Stimulated activated CD8-positive, alpha-beta memory T cell treated with anti-CD3 and anti-CD28 coated beads, Interleukin-7, amount 100 ng/mL, for 1 hour (primary cell): ENCODE data around the gene ACLY.
"Not testable (repeated sequence)": the region's sequence is repeated elsewhere in the genome, so short reads cannot be mapped to it uniquely, and the experiment has no call there.

Experiments
- DNase-seq, 2 donors: peaks; one replicate each; pipeline ENCODE4 v3.0.0-alpha.2; 2020; ENCODE audit warnings: low read depth in 2 of 2

The ACLY gene

GRCh38 chr17:41912925-41913324, 5.8 kb downstream of the ACLY start:
- no peak for DNase-seq

DNA sequence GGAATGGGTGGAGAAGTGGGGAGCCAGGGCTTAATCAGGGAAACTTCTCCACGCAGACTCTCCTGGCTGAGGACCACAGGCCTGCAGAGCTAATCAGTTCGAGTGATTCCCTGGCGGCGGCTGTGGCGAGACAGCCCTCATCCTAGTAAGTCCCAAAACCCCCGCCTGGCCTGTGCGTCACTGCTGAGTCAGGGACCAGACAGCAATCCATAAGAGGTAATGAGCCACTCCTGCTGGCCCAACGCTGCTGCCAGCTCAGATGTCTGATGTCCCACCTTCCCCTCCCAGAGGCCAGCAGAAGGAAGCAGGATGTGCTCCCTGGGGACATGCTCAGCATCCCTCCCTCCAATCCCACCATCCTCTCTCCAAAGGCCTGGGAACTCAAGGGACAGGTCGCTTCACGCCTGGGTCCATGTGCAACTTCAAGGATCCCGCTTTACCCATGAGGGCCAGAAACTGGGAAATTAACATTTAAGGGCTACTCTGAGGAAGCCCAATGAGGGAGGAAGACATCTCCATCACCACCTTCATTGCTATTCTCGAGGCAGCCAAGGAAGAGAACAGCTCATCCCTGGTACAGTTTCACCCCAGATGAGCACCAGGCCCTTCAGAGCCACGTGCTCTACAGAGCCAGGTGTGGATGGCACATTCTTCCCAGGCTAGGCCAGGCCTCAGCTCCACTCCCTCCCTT, 7.9 kb downstream of the ACLY start:
- no peak for DNase-seq

DNA sequence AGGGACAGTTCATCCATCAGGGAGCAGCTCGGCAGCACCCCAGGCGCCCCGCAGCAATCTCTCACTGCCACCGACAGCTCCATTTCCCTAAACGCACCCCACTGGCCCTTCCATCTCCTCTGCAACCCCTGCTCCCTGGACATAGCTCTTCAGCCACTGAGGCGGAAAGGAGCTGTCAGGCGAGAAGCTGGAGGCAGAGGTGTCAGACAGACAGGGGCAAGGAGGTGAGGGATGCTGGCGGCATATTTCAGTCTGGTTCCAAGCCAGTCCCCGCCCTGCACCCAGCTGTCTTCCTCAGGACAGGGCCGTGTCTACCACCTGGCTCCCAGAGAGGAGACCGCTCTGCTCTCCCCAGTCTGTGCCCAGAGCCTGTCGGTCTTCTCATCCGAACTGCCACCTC, 9.7 kb downstream of the ACLY start:
- no peak for DNase-seq

DNA sequence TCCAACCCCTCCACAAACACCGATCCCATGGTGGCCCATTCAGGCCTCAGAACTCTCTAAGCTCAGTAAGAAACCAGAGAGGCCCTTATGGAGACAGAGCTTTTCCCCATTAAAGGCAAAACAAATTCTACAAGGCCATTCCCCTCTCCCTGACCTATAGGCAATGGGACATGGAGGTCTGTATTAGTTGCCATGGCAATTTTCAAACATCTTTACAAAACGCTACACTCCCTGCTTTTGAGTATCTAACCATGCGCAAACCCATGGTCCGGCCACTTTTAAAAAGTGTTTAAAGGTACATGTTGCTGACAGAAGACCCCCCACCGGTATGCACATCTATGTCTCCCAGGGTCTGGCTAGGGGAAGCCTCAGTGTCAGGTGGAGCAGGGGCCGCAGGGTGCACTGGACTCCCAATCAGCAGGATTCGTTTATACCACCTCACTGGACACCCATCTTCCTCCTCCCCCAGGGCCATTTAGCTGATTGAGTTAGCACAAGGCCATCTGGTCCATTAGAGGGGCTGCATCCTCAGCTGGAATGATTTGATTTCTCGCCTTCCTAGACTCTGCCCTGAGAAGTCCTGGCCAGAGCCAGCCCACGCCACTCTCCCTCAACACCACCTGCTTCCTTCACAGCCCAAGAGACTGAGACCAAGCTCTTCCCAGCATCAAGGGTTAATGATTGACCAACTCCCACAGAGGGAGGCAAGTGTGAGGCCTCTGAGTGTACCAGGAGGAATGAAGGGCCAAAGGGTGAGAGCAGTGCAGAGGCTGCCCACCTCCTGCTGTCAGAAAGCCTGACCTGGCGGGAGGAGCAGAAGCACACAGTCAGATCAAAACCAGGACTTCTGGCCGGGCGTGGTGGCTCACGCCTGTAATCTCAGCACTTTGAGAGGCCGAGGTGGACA, 10.9 kb downstream of the ACLY start:
- DNase-seq, result no peak

- no peak for DNase-seq
Measured at GRCh38 chr17:41907185-41907556, 11.6 kb downstream of the ACLY start.

- DNase-seq, result no peak
Measured at GRCh38 chr17:41906465-41907184, 12.1 kb downstream of the ACLY start.

DNA sequence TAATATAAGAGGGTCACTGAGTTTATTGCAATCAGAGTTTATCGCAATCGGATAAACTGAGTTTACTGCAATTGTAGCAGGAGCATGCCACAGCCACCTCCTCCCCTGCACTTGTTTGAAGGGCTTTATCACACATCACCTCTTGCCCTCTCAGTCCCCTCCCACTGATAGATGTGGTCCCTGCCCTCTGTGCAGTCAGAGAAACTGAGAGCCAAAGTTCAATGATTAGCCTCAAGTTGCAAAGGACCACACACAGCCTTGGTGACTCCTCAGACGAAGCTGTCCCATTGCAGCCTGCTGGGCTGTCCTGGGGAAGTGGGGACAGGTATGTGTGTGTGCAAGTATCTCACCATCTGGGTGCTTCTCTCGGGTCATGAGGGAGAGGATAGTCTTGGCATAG, 13.6 kb downstream of the ACLY start:
- DNase-seq, result no peak

DNA sequence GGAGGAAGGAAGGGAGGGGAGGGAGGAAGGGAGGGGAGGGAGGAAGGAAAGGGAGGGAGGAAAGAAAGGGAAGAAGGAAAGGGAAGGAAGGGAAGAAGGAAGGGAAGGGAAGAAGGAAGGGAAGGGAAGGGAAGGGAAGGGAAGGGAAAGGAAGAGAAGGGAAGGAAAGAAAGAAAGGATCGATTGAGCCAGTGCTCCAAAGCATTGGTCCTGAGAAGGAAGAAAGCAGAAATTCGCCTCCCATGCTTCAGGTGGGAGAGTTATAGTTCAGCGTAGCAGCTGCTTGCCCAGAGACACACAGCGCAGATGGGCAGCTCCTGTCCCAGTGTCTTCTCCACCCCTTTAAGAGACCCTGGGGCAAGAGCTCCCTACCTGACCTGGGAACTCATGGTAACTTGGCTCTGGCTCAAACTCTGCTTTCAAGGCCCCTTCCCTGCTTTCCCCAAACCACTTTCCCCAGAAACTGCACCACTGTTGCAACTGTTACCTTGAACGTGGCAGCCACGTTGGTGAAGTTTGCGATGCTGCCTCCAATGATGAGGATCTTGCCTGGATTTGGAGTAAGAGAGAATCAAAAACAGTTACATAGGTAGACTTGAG, 14.4 kb downstream of the ACLY start:
- no peak for DNase-seq

DNA sequence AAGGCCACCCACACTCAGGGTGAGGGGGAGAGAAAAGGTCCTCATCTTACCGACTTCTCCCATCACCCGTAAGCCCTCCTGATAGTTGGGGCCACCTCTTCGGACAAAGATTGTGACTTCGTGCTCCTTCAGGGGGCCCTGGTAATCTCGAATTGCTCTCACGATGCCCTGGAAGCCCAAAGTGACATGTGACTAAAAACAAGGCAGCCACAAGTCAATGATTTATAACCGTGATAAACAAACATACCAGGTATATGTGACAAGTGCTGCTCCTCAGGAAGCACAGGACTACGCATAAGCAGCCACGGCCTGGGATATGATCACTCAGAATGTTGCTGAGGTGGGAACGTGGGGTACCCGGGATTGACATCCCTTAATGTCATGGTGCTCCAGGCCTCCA, 17.1 kb downstream of the ACLY start:
- no peak for DNase-seq

- DNase-seq, result no peak
Measured at GRCh38 chr17:41896726-41897125, 22.0 kb downstream of the ACLY start.

DNA sequence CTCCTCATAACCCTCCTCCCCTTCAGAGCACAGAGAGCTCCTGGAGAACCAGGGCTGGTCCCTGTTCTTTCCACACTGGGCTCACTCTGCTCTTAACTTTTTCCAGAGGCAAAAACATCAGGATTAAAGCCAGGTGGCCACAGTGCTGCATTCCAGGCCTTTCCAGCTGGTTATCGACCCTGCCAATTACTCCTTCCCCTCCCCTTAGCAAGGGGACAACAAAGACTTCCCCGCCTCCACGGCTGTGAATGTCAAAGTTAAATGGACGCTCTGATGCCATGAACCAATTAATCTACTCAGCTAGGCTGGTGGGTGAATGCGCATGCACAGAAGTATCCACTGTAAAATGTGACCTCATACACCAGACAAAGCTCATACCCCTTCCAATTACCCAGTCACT, 23.1 kb downstream of the ACLY start:
- no peak for DNase-seq

GRCh38 chr17:41894791-41895331, 23.9 kb downstream of the ACLY start:
- no peak for DNase-seq

DNA sequence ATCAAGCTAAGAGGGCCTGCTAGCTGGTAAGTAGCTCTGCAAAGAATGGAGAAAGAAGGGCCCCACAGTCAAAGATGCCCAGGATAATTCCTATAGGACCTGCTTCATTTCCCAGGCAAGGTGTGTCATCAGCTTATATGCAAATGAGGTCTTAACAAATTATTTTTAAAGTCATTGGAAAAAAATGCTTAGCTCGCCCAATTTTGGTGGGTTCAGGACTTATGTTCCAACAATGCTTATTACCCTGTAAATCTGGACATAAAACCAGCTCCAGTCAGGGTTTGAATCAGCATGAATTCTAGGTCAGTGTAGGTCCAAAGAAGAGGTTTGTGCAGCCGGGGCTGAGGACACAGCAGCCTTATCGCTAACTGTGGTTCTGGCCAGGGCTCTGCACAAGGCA, 25.4 kb downstream of the ACLY start:
- DNase-seq, result no peak

GRCh38 chr17:41892021-41892376, 26.8 kb downstream of the ACLY start:
- DNase-seq, result no peak

GRCh38 chr17:41891135-41892020, 27.4 kb downstream of the ACLY start:
- no peak for DNase-seq

DNA sequence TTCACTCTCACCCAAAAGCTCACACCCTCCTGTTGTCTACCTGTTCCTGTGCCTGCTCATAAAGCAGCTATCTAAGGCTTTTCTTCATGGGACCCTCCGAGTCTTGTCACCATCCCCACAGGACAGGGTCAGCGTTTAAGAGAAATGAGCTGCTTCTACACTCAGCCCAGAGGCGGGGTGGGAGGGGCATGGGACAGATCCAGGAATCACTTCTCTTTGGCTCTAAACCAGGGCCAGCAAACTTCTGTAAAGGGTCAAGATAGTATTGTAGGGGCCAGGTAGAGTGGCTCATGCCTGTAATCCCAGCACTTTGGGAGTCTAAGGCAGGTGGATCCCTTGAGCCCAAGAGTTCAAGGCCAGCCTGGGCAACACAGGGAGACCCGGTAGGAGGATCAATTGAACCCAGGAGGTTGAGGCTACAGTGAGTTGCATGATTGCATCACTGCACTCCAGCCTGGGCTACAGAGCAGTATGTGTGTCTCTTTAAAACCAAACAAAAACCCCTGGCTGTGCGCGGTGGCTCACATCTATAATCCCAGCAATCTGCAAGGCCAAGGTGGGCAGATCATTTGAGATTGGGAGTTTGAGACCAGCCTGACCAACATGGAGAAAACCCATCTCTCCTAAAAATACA, 30.3 kb downstream of the ACLY start:
- DNase-seq, result no peak

DNA sequence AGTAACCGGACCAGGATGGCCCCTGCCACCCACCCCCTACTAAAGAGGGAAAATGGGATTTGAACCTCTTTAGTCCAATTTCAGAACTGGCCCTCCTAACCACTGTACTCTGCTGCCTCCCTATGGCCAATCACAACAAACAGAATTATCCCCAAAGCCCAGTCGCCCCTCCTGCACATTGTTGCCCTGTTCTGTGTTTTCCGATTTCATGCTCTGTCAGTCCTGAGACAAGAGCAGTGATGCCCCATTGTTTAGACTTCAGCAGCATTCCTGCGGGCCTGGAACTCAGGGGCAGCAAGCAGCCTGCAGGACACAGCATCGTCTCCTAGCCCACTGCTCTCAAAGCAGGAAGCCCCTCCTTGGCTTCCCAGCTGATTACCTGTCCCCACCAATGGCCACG, 33.0 kb downstream of the ACLY start:
- DNase-seq, result no peak

DNA sequence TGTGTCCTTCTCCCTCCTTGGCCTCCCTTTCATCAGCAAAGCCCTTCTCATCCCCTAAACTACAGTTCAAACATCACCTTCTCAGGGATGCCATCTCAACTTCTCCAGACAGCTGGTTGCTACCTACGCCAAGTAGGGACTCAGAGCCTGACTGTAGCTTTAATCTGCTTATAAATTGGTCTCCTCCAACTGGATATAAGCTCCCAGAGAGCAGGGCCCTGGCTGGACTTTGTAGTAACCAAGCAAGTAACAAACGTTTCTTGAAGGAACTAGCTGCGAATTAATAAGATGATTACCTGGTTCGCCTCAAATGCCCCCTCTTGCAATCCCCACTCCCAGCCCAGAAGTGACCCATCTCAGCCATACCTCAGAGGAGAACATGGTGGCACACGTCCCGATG, 36.0 kb downstream of the ACLY start:
- no peak for DNase-seq

DNA sequence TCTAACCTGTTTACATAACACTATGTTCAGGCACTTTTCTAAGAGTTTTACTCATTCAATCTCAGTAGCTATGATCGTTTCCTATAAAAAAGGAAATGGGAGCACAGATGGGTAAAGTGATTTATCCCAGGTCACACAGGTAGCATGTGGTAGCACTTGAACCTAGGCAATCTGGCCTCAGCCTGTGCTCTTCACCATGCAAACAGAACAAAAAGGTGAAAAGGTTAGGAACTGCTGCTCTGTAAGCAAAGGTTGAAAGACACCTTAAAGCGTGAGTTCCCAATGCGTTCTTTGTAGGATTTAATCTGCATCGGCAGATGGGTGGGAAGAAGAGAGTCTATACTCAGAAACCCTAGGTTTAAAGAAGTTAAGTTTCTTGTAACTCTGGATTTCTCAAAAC, 38.6 kb downstream of the ACLY start:
- no peak for DNase-seq

DNA sequence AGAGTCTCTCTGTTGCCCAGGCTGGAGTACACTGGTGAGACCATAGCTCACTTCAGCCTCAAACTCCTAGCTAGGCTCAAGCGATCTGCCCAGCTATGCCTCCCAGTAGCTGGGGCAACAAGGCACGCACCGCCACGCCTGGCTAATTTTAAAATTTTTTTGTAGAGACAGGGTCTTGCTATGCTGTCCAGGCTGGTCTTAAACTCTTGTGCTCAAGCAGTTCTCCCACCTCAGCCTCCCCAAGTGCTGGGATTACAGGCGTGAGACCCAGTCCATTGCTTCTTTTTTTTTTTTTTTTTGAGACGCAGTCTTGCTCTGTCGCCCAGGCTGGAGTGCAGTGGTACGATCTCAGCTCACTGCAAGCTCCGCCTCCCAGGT, 44.5 kb downstream of the ACLY start:
- DNase-seq, result not testable (repeated sequence)
